H1 (cell line): ENCODE measurements around the gene DUS1L. TPM values are rescaled to one million over a fixed set of nuclear protein-coding genes. Genes with fewer than 3 reads are reported as not detected.

Experiments
- CTCF ChIA-PET: fragments of 300-600 bp; sonication (Branson Sonifier 250); formaldehyde crosslinking; loops from one replicate; lab custom pipeline; 2021; ENCODE audit not compliant: partially characterized antibody; lab: Charles Lee
- POLR2A ChIA-PET: fragments of 300-600 bp; sonication (Branson Sonifier 250); formaldehyde crosslinking; loops from one replicate; lab custom pipeline; 2021; ENCODE audit warnings: inconsistent platforms; ENCODE audit not compliant: partially characterized antibody; lab: Charles Lee
- DNase-seq, 2 experiments: peaks; one replicate each; pipeline versions ENCODE4 v3.0.0 to v3.0.0-alpha.2; 2010 to 2022; ENCODE audit warnings: low spot score in 2 of 2, low read depth in 1 of 2, mixed read lengths in 1 of 2
- FAIRE-seq: peaks from 2 replicates; lab custom pipeline; 2011; peaks lifted over from hg19 to GRCh38; lab: Jason Lieb, UNC
- H2AFZ ChIP-seq: 2 replicates; pipeline ENCODE4 v1.8.1; 2012; ENCODE audit warnings: low read length, inconsistent platforms
- H2AK5ac ChIP-seq: 2 replicates; pipeline ENCODE4 v1.6.1; 2013; ENCODE audit warnings: low read depth, low read length
- H2BK120ac ChIP-seq: replicated peaks from 2 replicates; pipeline ENCODE3; 2013; ENCODE audit warnings: low read depth, low read length, inconsistent platforms
- H2BK12ac ChIP-seq: 2 replicates; pipeline ENCODE4 v1.6.1; 2013; ENCODE audit warnings: low read depth, low read length
- H2BK15ac ChIP-seq: 2 replicates; pipeline ENCODE4 v1.6.1; 2013; ENCODE audit warnings: low read length
- H2BK20ac ChIP-seq: 2 replicates; pipeline ENCODE4 v1.6.1; 2013; ENCODE audit warnings: low read length
- H2BK5ac ChIP-seq: 2 replicates; pipeline ENCODE4 v1.6.1; 2013; ENCODE audit warnings: low read depth, low read length
- H3K14ac ChIP-seq: 2 replicates; pipeline ENCODE4 v1.6.1; 2013; ENCODE audit warnings: inconsistent platforms; ENCODE audit not compliant: insufficient read length
- H3K18ac ChIP-seq: 2 replicates; pipeline ENCODE4 v1.6.1; 2013; ENCODE audit warnings: low read length; ENCODE audit errors: extremely low read depth
- H3K23ac ChIP-seq: 2 replicates; pipeline ENCODE4 v1.6.1; 2013; ENCODE audit warnings: inconsistent platforms; ENCODE audit not compliant: insufficient read length
- H3K23me2 ChIP-seq: 2 replicates; pipeline ENCODE4 v1.6.1; 2013; ENCODE audit warnings: low read depth, low read length
- H3K27ac ChIP-seq: 2 replicates; pipeline ENCODE4 v1.6.1; 2011; ENCODE audit warnings: low read depth, low read length, inconsistent platforms
- H3K27me3 ChIP-seq, 4 experiments: replicated peaks in 1 of 4; 1 replicate in 1 of 4; 2 replicates in 3 of 4; pipeline versions ENCODE4 v1.6.1 to v1.8.1; 2011 to 2013; ENCODE audit warnings: low read length in 3 of 4, mild to moderate bottlenecking in 3 of 4, inconsistent platforms in 2 of 4, mixed read lengths in 2 of 4, moderate library complexity in 1 of 4; ENCODE audit not compliant: control insufficient read depth in 3 of 4, insufficient read depth in 3 of 4; ENCODE audit errors: extremely low read depth in 1 of 4
- H3K36me3 ChIP-seq, 4 experiments: 2 replicates each; pipeline versions ENCODE4 v1.6.1 to v1.8.1; 2011 to 2013; ENCODE audit warnings: mild to moderate bottlenecking in 4 of 4, low read length in 3 of 4, moderate library complexity in 2 of 4, control low read depth in 1 of 4, inconsistent platforms in 1 of 4; ENCODE audit not compliant: insufficient read depth in 4 of 4, control insufficient read depth in 2 of 4
- H3K4ac ChIP-seq: replicated peaks from 2 replicates; pipeline ENCODE3; 2013; ENCODE audit warnings: low read length, low read depth, mixed read lengths, inconsistent platforms; ENCODE audit not compliant: insufficient read length
- H3K4me1 ChIP-seq, 4 experiments: replicated peaks in 1 of 4; 1 replicate in 1 of 4; 2 replicates in 3 of 4; pipeline versions ENCODE4 v1.6.1 to v1.8.1; 2011 to 2013; ENCODE audit warnings: low read length in 3 of 4, inconsistent platforms in 2 of 4, mixed read lengths in 1 of 4; ENCODE audit not compliant: insufficient read depth in 4 of 4, control insufficient read depth in 3 of 4
- H3K4me2 ChIP-seq, 2 experiments: 2 replicates each; pipeline versions ENCODE4 v1.6.1 to v1.8.1; 2011 to 2013; ENCODE audit warnings: low read depth in 2 of 2, low read length in 2 of 2, control low read depth in 1 of 2, inconsistent platforms in 1 of 2, mild to moderate bottlenecking in 1 of 2; ENCODE audit not compliant: insufficient read depth in 1 of 2
- H3K4me3 ChIP-seq, 4 experiments: fragments of 200-600, 300-600 bp in 1 of 4; sonication (generic), shearing (Covaris generic), sonication (Bioruptor Twin) in 1 of 4; 2 replicates each; pipeline versions ENCODE4 v1.5.1 to v1.8.1; 2011 to 2016; ENCODE audit warnings: low read length in 4 of 4, low read depth in 3 of 4, control low read depth in 2 of 4, inconsistent platforms in 2 of 4, mild to moderate bottlenecking in 2 of 4, mixed read lengths in 1 of 4, moderate library complexity in 1 of 4; ENCODE audit not compliant: insufficient read depth in 2 of 4; ENCODE audit errors: extremely low read depth in 1 of 4
- H3K56ac ChIP-seq: replicated peaks from 2 replicates; pipeline ENCODE3; 2013; ENCODE audit warnings: low read depth, mild to moderate bottlenecking, mixed read lengths, low read length, inconsistent platforms; ENCODE audit not compliant: insufficient read length
- H3K79me1 ChIP-seq: 2 replicates; pipeline ENCODE4 v1.6.1; 2013; ENCODE audit warnings: low read depth, low read length, control low read depth
- H3K79me2 ChIP-seq, 2 experiments: 2 replicates each; pipeline versions ENCODE4 v1.6.1 to v1.8.1; 2012 to 2013; ENCODE audit warnings: low read length in 2 of 2, mild to moderate bottlenecking in 2 of 2, inconsistent platforms in 1 of 2; ENCODE audit not compliant: insufficient read depth in 2 of 2, control insufficient read depth in 1 of 2
- H3K9ac ChIP-seq, 4 experiments: replicated peaks in 1 of 4; 1 replicate in 1 of 4; 2 replicates in 3 of 4; pipeline versions ENCODE4 v1.6.1 to v1.8.1; 2011 to 2013; ENCODE audit warnings: low read depth in 3 of 4, low read length in 3 of 4, control low read depth in 2 of 4, mild to moderate bottlenecking in 2 of 4, moderate library complexity in 2 of 4, inconsistent platforms in 1 of 4; ENCODE audit errors: extremely low read depth in 1 of 4
- H3K9me3 ChIP-seq, 2 experiments: 2 replicates each; pipeline versions ENCODE4 v1.6.1 to v1.8.1; 2012 to 2013; ENCODE audit warnings: mild to moderate bottlenecking in 2 of 2, moderate library complexity in 2 of 2, control low read depth in 1 of 2, inconsistent platforms in 1 of 2, low read depth in 1 of 2, low read length in 1 of 2, mixed read lengths in 1 of 2; ENCODE audit not compliant: insufficient read depth in 2 of 2
- H4K20me1 ChIP-seq, 2 experiments: replicated peaks in 1 of 2; 2 replicates each; pipeline versions ENCODE3 to v1.8.1; 2011 to 2013; ENCODE audit warnings: inconsistent platforms in 2 of 2, low read length in 2 of 2, mild to moderate bottlenecking in 1 of 2; ENCODE audit not compliant: insufficient read depth in 2 of 2, control insufficient read depth in 1 of 2
- H4K5ac ChIP-seq: 2 replicates; pipeline ENCODE4 v1.6.1; 2013; ENCODE audit warnings: low read length, low read depth, mixed read lengths, inconsistent platforms; ENCODE audit not compliant: insufficient read length
- H4K8ac ChIP-seq: 2 replicates; pipeline ENCODE4 v1.8.0; 2013; ENCODE audit warnings: mild to moderate bottlenecking, moderate library complexity, low read length, inconsistent platforms; ENCODE audit not compliant: insufficient read depth; ENCODE audit errors: extremely low read depth
- H4K91ac ChIP-seq: replicated peaks from 2 replicates; pipeline ENCODE3; 2013; ENCODE audit warnings: low read length, mixed read lengths, inconsistent platforms; ENCODE audit not compliant: insufficient read length
- CTBP2 ChIP-seq: IDR thresholded peaks from 2 replicates; pipeline ENCODE4 v1.7.0; 2011; ENCODE audit warnings: borderline replicate concordance, mild to moderate bottlenecking, moderate library complexity, mixed read lengths, low read length; ENCODE audit not compliant: insufficient read depth, insufficient read length
- FOSL1 ChIP-seq: IDR thresholded peaks from 2 replicates; pipeline ENCODE4 v1.6.1; 2011; ENCODE audit warnings: mild to moderate bottlenecking, low read depth, low read length, moderate library complexity; ENCODE audit not compliant: insufficient read depth
- GABPA ChIP-seq: IDR thresholded peaks from 2 replicates; pipeline ENCODE4 v1.6.1; 2011; ENCODE audit warnings: mild to moderate bottlenecking, low read length, moderate library complexity, borderline replicate concordance; ENCODE audit not compliant: insufficient read depth
- HDAC6 ChIP-seq: IDR thresholded peaks from one replicate; pipeline ENCODE4 v1.7.1; 2012; ENCODE audit warnings: low read depth, mild to moderate bottlenecking, inconsistent platforms, low read length, moderate library complexity
- JUND ChIP-seq: IDR thresholded peaks from 2 replicates; pipeline ENCODE4 v1.6.1; 2011; ENCODE audit warnings: mild to moderate bottlenecking, improper control_type of control experiment, low read length
- KDM1A ChIP-seq: fragments of 200-600, 300-600 bp; sonication (generic); IDR thresholded peaks from 2 replicates; pipeline ENCODE4 v1.7.1; 2016; ENCODE audit warnings: mild to moderate bottlenecking, low read length, borderline replicate concordance
- NANOG ChIP-seq: IDR thresholded peaks from 2 replicates; pipeline ENCODE4 v1.6.1; 2011; ENCODE audit warnings: low read length, low read depth, mild to moderate bottlenecking, inconsistent platforms; ENCODE audit not compliant: insufficient read depth, poor library complexity, severe bottlenecking
- POU5F1 ChIP-seq: IDR thresholded peaks from 2 replicates; pipeline ENCODE4 v1.6.1; 2011; ENCODE audit warnings: low read depth, mild to moderate bottlenecking, low read length, moderate library complexity
- SAP30 ChIP-seq: fragments of 300-600 bp; sonication (generic); IDR thresholded peaks from 2 replicates; pipeline ENCODE4 v1.7.1; 2012; ENCODE audit warnings: low read length, moderate library complexity, mild to moderate bottlenecking, inconsistent platforms; ENCODE audit not compliant: insufficient read depth, insufficient replicate concordance
- TBP ChIP-seq: IDR thresholded peaks from 2 replicates; pipeline ENCODE4 v1.6.1; 2011; ENCODE audit warnings: low read depth, low read length, improper control_type of control experiment
- WGBS, 2 experiments: shearing (Covaris generic) in 1 of 2; methylation state at CpG; one replicate each; pipeline versions ENCODE4 v1.1.6 to v1.1.7; 2013 to 2015; ENCODE audit warnings: low lambda C conversion rate in 2 of 2, mixed read lengths in 2 of 2, inconsistent platforms in 1 of 2, low coverage in 1 of 2, missing lambda C conversion rate in 1 of 2; ENCODE audit not compliant: insufficient replicate concordance in 2 of 2, insufficient coverage in 1 of 2, insufficient read length in 1 of 2; ENCODE audit errors: extremely low coverage in 1 of 2, missing lambda C conversion rate in 1 of 2; 5-methylcytosine and 5-hydroxymethylcytosine counted together
- polyA plus RNA-seq, 7 experiments: library from polyadenylated mRNA; depleted of rRNA in 3 of 7; stranded (reverse) in 5 of 7; unstranded in 2 of 7; fragments of >200 nt in 5 of 7; fragments of 200-250 nt in 2 of 7; gene quantifications; 1 replicate in 5 of 7; 2 replicates in 1 of 7; 4 replicates in 1 of 7; pipeline versions ENCODE4 v1.2.1 to v1.2.3, GENCODE V29; 2011 to 2013; ENCODE audit warnings: missing spikeins in 2 of 7, mixed read lengths in 2 of 7
- total RNA-seq: library from RNA; stranded (reverse); fragmentation: NEBNext Ultra II Directional; extraction: Animal tissue kit (Norgen Biotek cat#: 25700); gene quantifications from 2 replicates; pipeline ENCODE4 v1.2.1, GENCODE V29; 2021

Gene DUS1L
- total and polyA plus RNA-seq, 2 of the 8 experiments (the other 6 are each of a cell fraction or from before 2014, with no cell fraction given): 34.5 to 69.1 TPM

DNA sequence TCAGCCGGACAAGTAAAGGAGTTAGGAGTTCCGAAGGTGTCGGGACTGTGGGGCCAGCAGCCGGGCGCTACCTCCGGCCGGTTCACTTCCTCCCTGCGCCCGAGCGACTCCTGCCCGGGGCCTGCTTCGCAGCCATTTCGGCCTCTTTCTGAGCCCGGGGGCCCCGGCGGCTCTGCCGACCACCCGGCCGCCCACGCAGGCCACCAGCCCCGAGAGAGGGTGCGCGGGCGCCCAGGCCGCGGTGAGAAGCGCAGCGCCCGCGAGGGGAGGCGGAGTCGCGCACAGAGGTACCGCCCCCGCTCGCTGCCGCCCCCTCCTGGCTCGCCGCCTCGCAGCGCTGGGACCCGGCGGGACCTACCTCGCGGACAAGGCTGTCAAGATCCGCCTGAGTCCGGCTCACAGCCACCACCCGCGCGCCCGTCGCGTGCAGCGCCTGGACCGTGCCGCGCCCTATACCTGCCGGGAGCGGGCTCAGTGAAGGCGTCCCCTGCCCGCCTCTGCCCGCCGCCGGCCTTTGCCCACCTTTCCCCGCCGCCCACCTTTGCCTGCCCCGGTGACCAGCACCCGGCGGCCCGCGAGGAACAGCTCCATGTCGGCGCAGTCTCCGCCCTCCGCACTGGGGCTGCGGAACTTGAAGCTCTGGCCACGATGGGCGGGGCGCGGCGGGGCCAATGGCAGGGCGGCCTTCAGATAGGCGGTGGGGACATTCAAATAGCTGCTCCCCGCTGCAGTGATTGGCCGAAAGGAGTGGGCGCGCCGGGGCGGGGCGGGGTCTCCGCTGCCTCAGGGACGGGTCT is 28.3 kb downstream of the DUS1L start, which contains the start of gene DCXR:
Gene DCXR (minus strand): TSS at position 606 of the 797 bp plus-strand sequence. CDS start 15 bp downstream, at position 591.
- peaks cover 10% of the 10 kb centered on the region; the same call in 1 of the 2 replicates for H3K23me2 ChIP-seq
- peak within 1 kb of the TSS in 3 of 4 experiments; percentile 48 to 72 (median 48); a peak in 4 of 7 replicates for H3K9ac ChIP-seq
- no peak within 1 kb of the TSS for H3K4ac ChIP-seq
- H3K56ac ChIP-seq: no peak within 1 kb of the TSS
- CTCF ChIA-PET: interaction anchor here (0.6 to 4.1 kb wide), 19 partner anchors 8 to 170 kb away, joined by 3 to 21 read pairs (median 4); partner anchors contain the start of genes CENPX, GPS1 and RFNG
- peak within 1 kb of the TSS; percentile 85; the same call in 1 of the 2 replicates for H2AFZ ChIP-seq
- peak within 1 kb of the TSS; percentile 73 to 90 for H3K4me2 ChIP-seq
- peak within 1 kb of the TSS; percentile 63; the same call in 1 of the 2 replicates for H3K27ac ChIP-seq
- peak within 1 kb of the TSS; percentile 49 to 77 (median 66) for H3K4me3 ChIP-seq
- H3K79me2 ChIP-seq: peaks cover 0 to 2% of the 10 kb centered on the region in 2 experiments; a peak in 1 of 4 replicates
- H4K91ac ChIP-seq: no peak within 1 kb of the TSS
- H3K4me1 ChIP-seq: peaks cover 3 to 10% (median 6%) of the 10 kb centered on the region in 4 experiments; a peak in 6 of 7 replicates
- no peak for FAIRE-seq
- H2BK5ac ChIP-seq: no peak within 1 kb of the TSS
- WGBS, 2 experiments: 3% methylated on average over 69 of the region's 92 CpGs; no CpG with 5 or more reads in 1 of the 2 experiments
- no peak within 1 kb of the TSS for H2AK5ac ChIP-seq
- peak within 1 kb of the TSS; percentile 87; the same call in 1 of the 2 replicates for H4K8ac ChIP-seq
- H3K27me3 ChIP-seq: no peaks in the 10 kb centered on the region; a peak in 1 of 7 replicates
- H3K23ac ChIP-seq: no peak within 1 kb of the TSS
- H2BK20ac ChIP-seq: no peak within 1 kb of the TSS
- peak; percentile 86 to 97 for DNase-seq
- H3K14ac ChIP-seq: no peak within 1 kb of the TSS
- H3K79me1 ChIP-seq: peaks cover 3% of the 10 kb centered on the region; the same call in 1 of the 2 replicates
- no peak within 1 kb of the TSS for H2BK120ac ChIP-seq
- H2BK15ac ChIP-seq: no peak within 1 kb of the TSS
- H4K20me1 ChIP-seq: peaks cover 2 to 8% of the 10 kb centered on the region in 2 experiments
- no peaks in the 10 kb centered on the region for H3K9me3 ChIP-seq
- no peaks in the 10 kb centered on the region; a peak in 1 of 8 replicates for H3K36me3 ChIP-seq
- H2BK12ac ChIP-seq: peak within 1 kb of the TSS; percentile 71; the same call in 1 of the 2 replicates
- no peak within 1 kb of the TSS for H4K5ac ChIP-seq
- POLR2A ChIA-PET: interaction anchor here (0.9 to 1.8 kb wide), 8 partner anchors 14 to 167 kb away, joined by 3 to 9 read pairs (median 6); partner anchors contain the start of genes CENPX, FASN, GPS1 and LRRC45
- peak within 1 kb of the TSS; percentile 19; the same call in 1 of the 2 replicates for H3K18ac ChIP-seq
- TF ChIP-seq POU5F1 (no peak), CTBP2 (no peak), KDM1A (no peak), TBP (peak; percentile 67; the same call in 1 of the 2 replicates), SAP30 (no peak), HDAC6 (no peak), FOSL1 (no peak), JUND (no peak), NANOG (no peak), GABPA (no peak)
